Common myeloid progenitor, CD34-positive (primary cell): ENCODE results near the gene CDON.
A peak's percentile ranks its signal among the peaks of the same experiment; 100 is the strongest.

Experiments
- CTCF ChIA-PET: fragments of 350-600 bp; sonication (Branson Sonifier 250); formaldehyde crosslinking; loops from one replicate; lab custom pipeline; 2021; ENCODE audit warnings: antibody characterized with exemption; lab: Charles Lee
- POLR2A ChIA-PET: fragments of 350-600 bp; sonication (Branson Sonifier 250); formaldehyde crosslinking; loops from one replicate; lab custom pipeline; 2021; ENCODE audit warnings: antibody characterized with exemption; lab: Charles Lee
- DNase-seq, 3 donors: peaks; one replicate each; pipeline versions ENCODE4 v3.0.0 to v3.0.0-alpha.2; 2013
- H3K27ac ChIP-seq, 2 experiments: 1 replicate in 1 of 2; 2 replicates in 1 of 2; pipeline ENCODE4 v1.7.0; 2013; ENCODE audit warnings: inconsistent platforms in 2 of 2, low read length in 2 of 2, mild to moderate bottlenecking in 2 of 2, low read depth in 1 of 2, moderate library complexity in 1 of 2; ENCODE audit not compliant: severe bottlenecking in 2 of 2, insufficient read depth in 1 of 2, poor library complexity in 1 of 2
- H3K27me3 ChIP-seq, 5 experiments: replicated peaks in 2 of 5; 1 replicate in 3 of 5; 2 replicates in 2 of 5; pipeline versions ENCODE4 v1.6.1 to v1.7.0; 2013; ENCODE audit warnings: low read length in 4 of 5, mild to moderate bottlenecking in 2 of 5, moderate library complexity in 2 of 5, inconsistent platforms in 1 of 5; ENCODE audit not compliant: insufficient read depth in 5 of 5, control insufficient read depth in 4 of 5
- H3K36me3 ChIP-seq, 4 experiments: 1 replicate in 2 of 4; 2 replicates in 2 of 4; pipeline versions ENCODE4 v1.6.1 to v1.7.0; 2013; ENCODE audit warnings: low read length in 3 of 4, control low read depth in 1 of 4, mild to moderate bottlenecking in 1 of 4; ENCODE audit not compliant: control insufficient read depth in 4 of 4, insufficient read depth in 4 of 4
- H3K4me1 ChIP-seq, 4 experiments: 1 replicate in 3 of 4; 2 replicates in 1 of 4; pipeline versions ENCODE4 v1.6.1 to v1.7.1; 2013; ENCODE audit warnings: low read length in 3 of 4, mild to moderate bottlenecking in 3 of 4, control low read depth in 1 of 4, inconsistent platforms in 1 of 4, moderate library complexity in 1 of 4; ENCODE audit not compliant: control insufficient read depth in 4 of 4, insufficient read depth in 4 of 4; ENCODE audit errors: control extremely low read depth in 1 of 4
- H3K4me3 ChIP-seq, 7 experiments: 1 replicate in 4 of 7; 2 replicates in 3 of 7; pipeline versions ENCODE4 v1.5.1 to v1.7.0; 2013; ENCODE audit warnings: mild to moderate bottlenecking in 7 of 7, low read length in 6 of 7, moderate library complexity in 6 of 7, inconsistent platforms in 2 of 7, low read depth in 2 of 7, control low read depth in 1 of 7; ENCODE audit not compliant: insufficient read depth in 4 of 7, control insufficient read depth in 1 of 7; ENCODE audit errors: extremely low read depth in 1 of 7
- H3K9me3 ChIP-seq, 5 experiments: 1 replicate in 4 of 5; 2 replicates in 1 of 5; pipeline versions ENCODE4 v1.6.1 to v1.7.1; 2013; ENCODE audit warnings: low read length in 4 of 5, mild to moderate bottlenecking in 2 of 5, inconsistent platforms in 1 of 5, low read depth in 1 of 5, moderate library complexity in 1 of 5; ENCODE audit not compliant: control insufficient read depth in 4 of 5, insufficient read depth in 2 of 5; ENCODE audit errors: control extremely low read depth in 1 of 5
- WGBS: methylation state at CpG from one replicate; pipeline ENCODE4 v1.1.5; 2013; ENCODE audit not compliant: insufficient coverage; 5-methylcytosine and 5-hydroxymethylcytosine counted together

The CDON gene

DNA sequence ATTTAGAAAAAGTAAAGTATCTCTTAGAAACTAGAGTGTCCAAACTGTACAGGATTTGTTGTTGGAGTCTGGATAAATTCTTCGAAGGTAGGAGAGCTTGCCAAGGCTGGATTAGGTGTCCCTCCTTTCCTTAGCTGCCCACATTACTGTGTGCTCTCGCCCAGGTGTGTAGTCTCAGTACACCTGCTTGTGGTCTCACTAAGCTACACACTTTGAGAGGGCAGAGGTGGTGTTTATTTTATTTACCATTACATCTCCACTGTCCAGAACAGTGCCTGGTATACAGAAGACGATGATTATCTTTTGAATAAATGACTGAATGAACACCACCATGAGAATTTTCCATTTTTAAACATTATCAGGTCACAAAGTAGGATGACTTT, 80.3 kb downstream of the CDON start:
- H3K27ac ChIP-seq: no peak overlapping the region
- peaks cover 0 to 1% (median 0%) of the 10 kb centered on the region in 5 experiments for H3K9me3 ChIP-seq
- H3K36me3 ChIP-seq: no peaks in the 10 kb centered on the region
- peaks cover 0 to 16% (median 5%) of the 10 kb centered on the region in 5 experiments for H3K27me3 ChIP-seq
- POLR2A ChIA-PET: no interaction called here
- no peak overlapping the region for H3K4me3 ChIP-seq
- no peaks in the 10 kb centered on the region for H3K4me1 ChIP-seq
- no CpG with 5 or more reads among the region's 3 CpGs for WGBS
- CTCF ChIA-PET: no interaction called here
- DNase-seq: no peak

DNA sequence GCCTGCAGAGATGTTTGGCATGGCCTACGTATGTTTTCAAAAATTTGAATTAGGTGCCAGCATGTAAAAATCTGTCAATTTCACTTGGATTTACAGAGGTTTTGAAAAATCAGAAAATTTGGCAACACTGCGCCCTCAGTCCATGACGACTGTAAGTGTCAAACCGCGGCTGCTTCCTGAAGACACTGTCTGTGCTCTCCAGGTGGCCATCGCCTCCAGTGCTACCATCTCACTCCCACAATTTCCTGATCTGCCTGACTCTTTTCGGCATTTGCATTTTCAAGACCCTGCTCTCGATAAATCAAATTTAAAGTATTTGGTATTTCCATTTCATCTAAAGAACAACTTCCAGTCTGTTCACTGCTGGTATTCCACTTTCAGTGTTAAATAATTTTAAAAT, 82.2 kb downstream of the CDON start:
- DNase-seq: peak in 1 of 3 donors; percentile 3
- ChIA-PET CTCF (no interaction called here), POLR2A (no interaction called here)
- Histone ChIP-seq H3K27ac (no peak overlapping the region), H3K36me3 (no peaks in the 10 kb centered on the region), H3K9me3 (peaks cover 0 to under 1% (median 0%) of the 10 kb centered on the region in 5 experiments), H3K4me1 (no peaks in the 10 kb centered on the region), H3K27me3 (peaks cover 0 to 20% (median 6%) of the 10 kb centered on the region in 5 experiments), H3K4me3 (no peak overlapping the region)
- 87% methylated on average over 6 of the region's 8 CpGs for WGBS

DNA sequence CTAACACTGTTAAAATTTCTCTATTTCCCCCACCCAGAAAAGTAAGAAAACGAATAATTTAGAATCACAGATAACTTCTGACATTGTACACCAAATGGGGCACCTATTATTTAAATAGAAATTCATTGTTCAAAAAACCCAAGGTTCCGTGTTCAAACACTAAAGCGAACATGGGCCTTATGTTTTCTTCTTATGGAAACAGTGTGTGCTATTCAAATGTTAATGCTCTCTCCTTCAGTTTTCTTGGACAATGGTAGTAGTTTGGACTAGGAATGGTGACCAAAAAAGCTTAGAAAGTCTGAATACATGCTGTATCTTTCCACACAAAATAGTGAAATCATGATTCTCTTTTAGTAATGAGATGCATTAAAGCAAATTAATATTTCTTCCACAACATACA, 83.2 kb downstream of the CDON start:
- H3K27me3 ChIP-seq: peaks cover 0 to 20% (median 6%) of the 10 kb centered on the region in 5 experiments
- WGBS: no CpG with 5 or more reads among the region's 3 CpGs
- no peak overlapping the region for H3K4me3 ChIP-seq
- H3K4me1 ChIP-seq: no peaks in the 10 kb centered on the region
- POLR2A ChIA-PET: no interaction called here
- no peaks in the 10 kb centered on the region for H3K36me3 ChIP-seq
- no peak for DNase-seq
- H3K27ac ChIP-seq: no peak overlapping the region
- CTCF ChIA-PET: no interaction called here
- H3K9me3 ChIP-seq: no peaks in the 10 kb centered on the region

DNA sequence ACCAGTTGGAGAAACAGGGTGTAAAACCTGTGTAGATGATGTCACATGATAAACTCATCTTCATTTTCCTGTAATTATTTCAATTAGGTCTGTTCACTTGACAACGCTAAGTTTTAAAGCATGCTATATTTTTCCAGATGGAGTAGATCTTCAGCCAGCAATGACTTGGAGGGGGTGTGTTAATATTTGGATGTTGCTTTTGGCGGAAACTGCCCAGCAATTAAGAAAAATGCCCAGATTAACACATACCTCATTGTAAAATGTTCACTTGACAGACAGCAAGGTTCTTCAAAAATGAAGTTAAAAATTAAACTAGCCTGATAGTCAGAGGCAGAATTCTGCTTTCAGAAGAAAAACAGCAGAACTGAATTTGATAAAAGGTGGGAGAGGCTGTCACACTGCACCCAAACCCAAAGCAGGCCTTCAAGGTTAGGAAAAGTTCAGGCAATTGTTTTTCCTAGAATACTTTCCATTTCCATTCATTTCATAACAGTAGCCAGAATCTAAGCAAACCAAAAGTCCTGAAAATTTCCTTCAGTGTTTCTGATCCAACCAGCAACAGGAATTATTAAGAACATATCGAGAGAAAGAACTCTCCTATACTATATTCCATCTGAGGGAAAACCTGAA, 83.8 kb downstream of the CDON start:
- no peak overlapping the region for H3K4me3 ChIP-seq
- CTCF ChIA-PET: no interaction called here
- POLR2A ChIA-PET: no interaction called here
- no peak for DNase-seq
- H3K27me3 ChIP-seq: peaks cover 0 to 18% (median 6%) of the 10 kb centered on the region in 5 experiments
- no CpG with 5 or more reads among the region's 3 CpGs for WGBS
- H3K27ac ChIP-seq: no peak overlapping the region
- H3K9me3 ChIP-seq: no peaks in the 10 kb centered on the region
- no peaks in the 10 kb centered on the region for H3K4me1 ChIP-seq
- no peaks in the 10 kb centered on the region for H3K36me3 ChIP-seq

DNA sequence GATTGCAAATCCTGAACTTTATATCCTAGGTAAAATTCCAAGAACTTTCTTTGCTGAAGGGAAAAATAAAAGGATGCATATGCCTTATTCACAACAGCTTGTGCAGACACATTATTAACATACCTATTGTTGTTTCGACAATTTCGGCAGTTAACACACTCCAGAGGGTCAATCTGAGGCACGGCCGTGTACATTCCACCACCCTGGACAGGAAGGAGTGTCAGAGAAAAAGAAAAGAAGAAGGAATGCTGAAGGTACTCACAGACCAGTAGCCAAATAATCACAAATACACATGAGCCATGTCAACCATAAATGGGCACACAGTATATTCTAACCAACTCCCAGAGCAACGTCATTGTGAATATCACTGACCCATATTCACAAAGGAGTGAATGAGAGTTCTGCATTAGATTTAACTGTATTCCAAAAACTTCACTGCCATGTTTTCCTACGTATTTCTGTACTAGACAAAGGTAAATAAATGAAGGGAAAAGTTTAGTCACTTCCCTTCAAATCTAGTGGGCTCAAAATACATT, 84.4 kb downstream of the CDON start:
- DNase-seq: no peak
- Histone ChIP-seq H3K27ac (no peak overlapping the region), H3K36me3 (no peaks in the 10 kb centered on the region), H3K4me1 (no peaks in the 10 kb centered on the region), H3K27me3 (peaks cover 0 to 16% (median 6%) of the 10 kb centered on the region in 5 experiments), H3K4me3 (no peak overlapping the region), H3K9me3 (no peaks in the 10 kb centered on the region)
- POLR2A ChIA-PET: no interaction called here
- CTCF ChIA-PET: no interaction called here
- WGBS: no CpG with 5 or more reads among the region's 6 CpGs

DNA sequence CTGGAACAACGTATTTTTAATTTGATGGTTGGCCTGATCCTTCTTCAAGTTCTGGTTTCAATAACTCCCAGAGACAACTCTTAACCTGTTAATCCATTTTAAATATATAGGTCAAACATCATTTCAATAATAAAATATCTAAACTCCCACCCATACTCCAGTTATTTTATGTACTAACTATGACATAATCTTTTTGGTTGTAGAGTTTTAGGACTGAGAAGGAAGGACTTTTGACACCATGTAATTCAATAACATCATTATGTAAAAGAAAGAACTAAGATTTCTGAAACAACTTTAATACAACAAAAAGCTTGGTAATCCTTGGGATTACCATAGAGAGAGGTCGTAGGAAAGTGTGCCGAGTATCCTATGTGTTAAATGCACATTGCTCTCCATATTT, 85.3 kb downstream of the CDON start:
- H3K27me3 ChIP-seq: peaks cover 0 to 16% (median 8%) of the 10 kb centered on the region in 5 experiments
- ChIA-PET CTCF (no interaction called here), POLR2A (no interaction called here)
- no peak for DNase-seq
- no peaks in the 10 kb centered on the region for H3K4me1 ChIP-seq
- WGBS: 100% methylated on average over 1 of the region's 3 CpGs
- no peak overlapping the region for H3K4me3 ChIP-seq
- H3K27ac ChIP-seq: no peak overlapping the region
- H3K9me3 ChIP-seq: no peaks in the 10 kb centered on the region
- no peaks in the 10 kb centered on the region for H3K36me3 ChIP-seq

DNA sequence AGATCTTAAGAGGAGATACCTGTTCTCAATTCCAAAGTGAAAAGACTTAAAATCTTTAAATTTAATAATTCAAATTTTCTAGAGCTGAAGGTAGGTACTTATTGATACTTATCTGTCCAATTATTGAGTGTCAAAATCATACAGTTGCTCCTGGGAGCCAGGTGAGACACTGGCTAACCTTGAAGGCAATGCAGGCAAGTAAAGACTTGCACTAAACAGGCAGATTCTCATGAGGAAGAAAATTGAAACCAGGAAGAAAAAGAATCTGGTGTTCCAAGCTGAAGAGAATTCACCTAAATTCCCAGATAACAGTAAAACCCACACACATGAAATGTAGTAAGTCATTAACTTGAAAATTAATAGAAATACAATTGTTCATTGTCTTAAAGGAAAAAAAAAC, 86.5 kb downstream of the CDON start:
- H3K4me1 ChIP-seq: no peaks in the 10 kb centered on the region
- ChIA-PET POLR2A (interaction anchor here (0.7 kb wide), 1 partner anchor 71 kb away, joined by 3 read pairs; no protein-coding TSS in a partner anchor), CTCF (no interaction called here)
- H3K9me3 ChIP-seq: no peaks in the 10 kb centered on the region
- peaks cover 0 to 16% (median 8%) of the 10 kb centered on the region in 5 experiments for H3K27me3 ChIP-seq
- H3K4me3 ChIP-seq: no peak overlapping the region
- DNase-seq: no peak
- H3K27ac ChIP-seq: no peak overlapping the region
- H3K36me3 ChIP-seq: no peaks in the 10 kb centered on the region
